Activated CD4-positive, alpha-beta T cell treated with anti-CD3 and anti-CD28 coated beads, Interleukin-2, amount 10 ng/mL, durations not matched to agents 7 days and 5 days (primary cell): ENCODE results near the gene CDK2. TPM values are rescaled to one million over a fixed set of nuclear protein-coding genes. Genes with fewer than 3 reads are reported as not detected.
"Not testable (repeated sequence)": the region's sequence is repeated elsewhere in the genome, so short reads cannot be mapped to it uniquely, and the experiment has no call there.

Source experiments
- CTCF ChIA-PET: fragments of 350-600 bp; sonication (Branson Sonifier 250); formaldehyde crosslinking; loops from one replicate; lab custom pipeline; 2021; ENCODE audit warnings: antibody characterized with exemption; lab: Charles Lee
- POLR2A ChIA-PET: fragments of 350-600 bp; sonication (Branson Sonifier 250); formaldehyde crosslinking; loops from one replicate; lab custom pipeline; 2021; ENCODE audit warnings: antibody characterized with exemption; lab: Charles Lee
- DNase-seq: peaks from one replicate; pipeline ENCODE4 v3.0.0-alpha.2; 2020
- H3K27ac Mint-ChIP-seq: one replicate; pipeline ENCODE4 v1.8.0; 2021; ENCODE audit warnings: mild to moderate bottlenecking, moderate library complexity, mixed read lengths
- H3K27me3 Mint-ChIP-seq: one replicate; pipeline ENCODE4 v1.8.0; 2021; ENCODE audit warnings: mixed read lengths
- H3K36me3 Mint-ChIP-seq: one replicate; pipeline ENCODE4 v1.8.0; 2021; ENCODE audit warnings: low read depth, mixed read lengths
- H3K4me1 Mint-ChIP-seq: one replicate; pipeline ENCODE4 v1.8.0; 2021; ENCODE audit warnings: mixed read lengths
- H3K4me3 Mint-ChIP-seq: one replicate; pipeline ENCODE4 v1.8.0; 2021; ENCODE audit warnings: mild to moderate bottlenecking, moderate library complexity, mixed read lengths
- H3K9me3 Mint-ChIP-seq: one replicate; pipeline ENCODE4 v1.8.0; 2021; ENCODE audit warnings: mixed read lengths
- total RNA-seq, 2 experiments: library from RNA; stranded (reverse); gene quantifications; one replicate each; pipeline ENCODE4 v1.2.3, GENCODE V29; 2021

Gene CDK2
- total RNA-seq, 2 experiments from 2014 or later: 96.6 to 106 TPM

DNA sequence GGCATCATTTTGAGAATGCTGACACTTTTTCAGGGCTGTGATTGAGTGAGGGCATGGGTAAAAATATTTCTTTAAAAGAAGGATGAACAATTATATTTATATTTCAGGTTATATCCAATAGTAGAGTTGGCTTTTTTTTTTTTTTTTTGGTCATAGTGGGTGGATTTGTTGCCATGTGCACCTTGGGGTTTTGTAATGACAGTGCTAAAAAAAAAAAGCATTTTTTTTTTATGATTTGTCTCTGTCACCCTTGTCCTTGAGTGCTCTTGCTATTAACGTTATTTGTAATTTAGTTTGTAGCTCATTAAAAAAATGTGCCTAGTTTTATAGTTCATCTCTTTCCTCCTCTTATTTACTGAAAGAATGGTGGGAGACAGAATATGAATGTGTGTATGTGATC, 5.8 kb downstream of the CDK2 start:
- H3K9me3 Mint-ChIP-seq: no peaks in the 10 kb centered on the region
- no peak for DNase-seq
- no peak overlapping the region for H3K27ac Mint-ChIP-seq
- H3K4me3 Mint-ChIP-seq: no peak overlapping the region
- ChIA-PET CTCF (interaction anchor here (1.0 kb wide), 1 partner anchor 45 kb away, joined by 3 read pairs; the partner anchor contains the start of gene PYM1), POLR2A (interaction anchor here (0.5 to 0.9 kb wide), 2 partner anchors 20 to 101 kb away, joined by 3 read pairs; no protein-coding TSS in a partner anchor)
- peaks cover 26% of the 10 kb centered on the region for H3K36me3 Mint-ChIP-seq
- peaks cover 44% of the 10 kb centered on the region for H3K4me1 Mint-ChIP-seq
- H3K27me3 Mint-ChIP-seq: no peaks in the 10 kb centered on the region

DNA sequence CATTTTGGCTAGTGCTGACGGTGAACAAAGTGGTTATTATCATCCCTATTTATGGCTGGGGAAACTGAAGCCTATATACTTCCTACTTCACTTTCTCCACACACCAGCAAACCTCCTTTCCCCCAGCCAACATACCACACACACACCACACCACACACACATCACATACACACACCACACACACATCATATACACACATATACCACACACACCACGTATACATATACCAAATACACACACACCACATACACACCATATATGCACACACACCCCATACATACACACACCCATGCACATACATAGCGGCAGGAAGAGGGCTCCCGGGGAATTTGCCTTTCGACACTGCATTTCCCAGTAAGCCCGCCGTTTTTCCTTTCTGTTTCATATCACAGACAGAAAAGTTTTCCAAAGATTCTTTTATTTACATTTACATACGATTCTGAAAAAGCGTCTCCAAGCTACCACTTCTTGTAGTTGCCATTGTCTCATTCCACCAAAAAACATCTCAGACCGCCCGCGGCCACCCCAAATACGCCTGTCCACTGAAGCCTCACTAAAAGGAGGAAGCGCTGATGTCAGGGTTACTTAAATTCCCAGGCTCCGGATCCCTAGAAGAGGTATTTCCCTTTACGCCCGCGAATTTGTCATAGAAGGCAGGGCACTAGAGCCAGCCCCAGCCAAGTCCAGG, 6.4 kb downstream of the CDK2 start:
- Mint-ChIP-seq H3K4me1 (peaks cover 41% of the 10 kb centered on the region), H3K4me3 (no peak overlapping the region), H3K27ac (no peak overlapping the region), H3K27me3 (no peaks in the 10 kb centered on the region), H3K36me3 (peaks cover 23% of the 10 kb centered on the region), H3K9me3 (no peaks in the 10 kb centered on the region)
- CTCF ChIA-PET: interaction anchor here (0.7 to 2.6 kb wide), 17 partner anchors 9 to 243 kb away, joined by 3 to 15 read pairs (median 4); partner anchors contain the start of genes PYM1, SMARCC2 and SUOX
- POLR2A ChIA-PET: interaction anchor here (0.9 to 1.7 kb wide), 2 partner anchors 11 to 21 kb away, joined by 3 to 8 read pairs; no protein-coding TSS in a partner anchor
- peak; percentile 24 for DNase-seq

DNA sequence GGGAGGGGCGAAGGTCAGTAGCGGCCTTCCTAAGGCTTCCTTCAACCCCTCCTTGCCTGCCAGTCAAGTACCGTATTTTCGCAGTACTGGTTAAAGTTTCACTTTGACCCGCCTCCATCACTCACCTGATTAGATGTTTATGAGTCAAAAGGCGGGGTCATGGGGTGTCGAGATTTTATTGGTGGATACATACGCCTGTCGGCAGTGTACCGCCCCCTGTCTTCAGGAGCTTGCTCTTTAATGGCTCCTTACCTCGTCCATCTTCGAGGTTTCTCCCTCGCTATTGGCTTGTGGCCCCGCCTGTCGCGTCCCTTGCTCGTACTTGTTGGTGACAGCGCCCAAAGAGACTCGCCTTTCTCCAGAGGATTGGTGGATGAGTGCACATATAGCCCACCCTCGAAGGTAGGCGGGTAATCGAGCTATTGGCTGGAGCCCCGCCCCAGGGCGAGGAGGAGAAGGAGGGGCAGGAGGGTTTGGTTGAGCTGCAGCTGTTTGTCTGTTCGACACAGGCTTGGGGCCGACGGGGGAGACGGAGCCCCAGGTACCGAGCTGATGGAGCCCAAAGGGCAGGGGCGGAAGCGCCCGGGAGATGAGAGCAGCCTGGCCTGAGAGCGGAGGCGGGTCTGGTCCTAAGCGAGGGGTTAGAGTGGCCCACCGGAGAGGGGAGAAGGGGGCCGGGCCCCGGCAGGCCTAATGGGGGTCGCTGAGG, 7.1 kb downstream of the CDK2 start, which contains the start of gene RAB5B:
Gene RAB5B (plus strand): TSS at position 480 of the 709 bp plus-strand sequence. CDS start 12,883 bp downstream, outside the sequence.
- POLR2A ChIA-PET: interaction anchor here (0.6 to 1.7 kb wide), 6 partner anchors 11 to 476 kb away, joined by 3 to 8 read pairs (median 4); partner anchors contain the start of gene TIMELESS
- peak; percentile 99 for DNase-seq
- H3K27ac Mint-ChIP-seq: no peak within 1 kb of the TSS

DNA sequence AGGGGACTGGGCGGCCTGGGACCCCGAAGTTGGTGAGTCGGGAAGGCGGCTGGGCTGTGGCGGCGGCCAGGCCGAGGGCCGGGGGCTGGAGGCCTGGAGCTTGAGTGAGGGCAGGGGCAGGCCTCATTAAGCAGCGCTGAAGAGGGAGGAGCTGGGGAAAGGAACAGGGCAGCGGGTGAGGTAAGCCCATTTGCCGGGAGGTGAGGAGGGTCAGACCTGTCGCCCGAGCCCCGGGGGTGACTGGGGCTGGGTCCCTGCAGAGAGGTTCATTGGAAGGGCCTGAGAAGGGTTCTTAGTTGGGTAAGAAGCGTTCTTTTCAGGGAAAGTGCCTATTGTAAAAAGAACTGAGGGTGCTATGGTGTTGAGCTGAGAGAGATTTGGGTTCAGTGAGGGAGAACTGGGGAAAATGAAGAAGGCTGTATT, 7.7 kb downstream of the CDK2 start:
- DNase-seq: peak; percentile 53
- no peak overlapping the region for H3K4me3 Mint-ChIP-seq

More for the DNA sequence above, 7.1 kb downstream of the CDK2 start, which contains the start of gene RAB5B:
- CTCF ChIA-PET: interaction anchor here (0.7 to 2.6 kb wide), 22 partner anchors 9 to 244 kb away, joined by 3 to 15 read pairs (median 4); partner anchors contain the start of genes SMARCC2 and SUOX
- H3K36me3 Mint-ChIP-seq: peaks cover 22% of the 10 kb centered on the region
- peaks cover 34% of the 10 kb centered on the region for H3K4me1 Mint-ChIP-seq
- no peaks in the 10 kb centered on the region for H3K9me3 Mint-ChIP-seq
- H3K4me3 Mint-ChIP-seq: no peak within 1 kb of the TSS
- H3K27me3 Mint-ChIP-seq: no peaks in the 10 kb centered on the region

DNA sequence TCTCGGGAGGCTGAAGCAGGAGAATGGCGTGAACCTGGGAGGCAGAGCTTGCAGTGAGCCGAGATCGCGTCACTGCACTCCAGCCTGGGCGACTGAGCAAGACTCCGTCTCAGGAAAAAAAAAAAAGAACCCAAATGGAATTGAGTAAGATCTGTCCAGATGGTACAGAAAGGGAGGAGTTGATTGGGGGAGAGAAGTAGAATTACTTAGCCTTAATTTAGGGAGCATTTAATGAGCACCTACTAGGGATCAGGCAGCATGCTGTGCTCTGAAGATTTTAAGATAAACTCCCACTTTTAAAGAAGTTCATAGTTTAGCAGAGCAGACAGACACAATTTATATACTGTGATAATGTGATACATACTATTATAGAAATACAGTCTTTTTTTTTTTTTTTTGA, 11.8 kb downstream of the CDK2 start:
- no peak overlapping the region for H3K4me3 Mint-ChIP-seq
- no peak for DNase-seq
- peaks cover 26% of the 10 kb centered on the region for H3K36me3 Mint-ChIP-seq
- CTCF ChIA-PET: interaction anchor here (1.6 kb wide), 1 partner anchor 10 kb away, joined by 4 read pairs; no protein-coding TSS in a partner anchor
- peaks cover 25% of the 10 kb centered on the region for H3K4me1 Mint-ChIP-seq
- no peaks in the 10 kb centered on the region for H3K27me3 Mint-ChIP-seq
- no peak overlapping the region for H3K27ac Mint-ChIP-seq
- POLR2A ChIA-PET: no interaction called here
- H3K9me3 Mint-ChIP-seq: no peaks in the 10 kb centered on the region

More for the DNA sequence above, 7.7 kb downstream of the CDK2 start:
- ChIA-PET POLR2A (interaction anchor here (0.6 to 1.7 kb wide), 8 partner anchors 8 to 475 kb away, joined by 3 to 8 read pairs (median 4); partner anchors contain the start of genes DNAJC14 and TIMELESS), CTCF (interaction anchor here (0.7 to 2.6 kb wide), 21 partner anchors 8 to 245 kb away, joined by 3 to 15 read pairs (median 4); partner anchors contain the start of genes SMARCC2 and SUOX)
- peaks cover 32% of the 10 kb centered on the region for H3K4me1 Mint-ChIP-seq
- no peaks in the 10 kb centered on the region for H3K9me3 Mint-ChIP-seq
- H3K36me3 Mint-ChIP-seq: peaks cover 24% of the 10 kb centered on the region
- H3K27me3 Mint-ChIP-seq: no peaks in the 10 kb centered on the region
- no peak overlapping the region for H3K27ac Mint-ChIP-seq

DNA sequence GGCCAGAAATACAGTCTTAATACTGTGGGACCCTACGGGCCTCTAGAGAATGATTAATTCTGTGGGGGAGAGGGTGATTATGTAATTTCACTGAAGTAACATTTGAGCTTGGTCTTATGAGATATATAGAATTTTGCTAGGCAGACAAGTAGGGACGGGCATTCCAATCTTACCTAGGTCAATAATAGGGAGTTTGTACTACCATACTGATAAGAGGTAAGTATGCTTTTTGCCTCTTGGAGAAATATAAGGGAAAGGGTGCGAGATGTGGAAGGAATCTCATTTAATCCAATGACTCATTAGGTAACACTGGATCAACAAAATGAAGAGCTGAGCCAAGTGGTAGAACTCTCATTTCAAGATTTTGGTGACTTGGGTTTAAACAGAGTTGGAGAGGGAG, 12.4 kb downstream of the CDK2 start:
- DNase-seq: no peak
- H3K4me3 Mint-ChIP-seq: no peak overlapping the region
- CTCF ChIA-PET: interaction anchor here (1.6 kb wide), 1 partner anchor 11 kb away, joined by 4 read pairs; no protein-coding TSS in a partner anchor
- peaks cover 25% of the 10 kb centered on the region for H3K4me1 Mint-ChIP-seq
- no peak overlapping the region for H3K27ac Mint-ChIP-seq
- H3K27me3 Mint-ChIP-seq: no peaks in the 10 kb centered on the region
- POLR2A ChIA-PET: no interaction called here
- peaks cover 26% of the 10 kb centered on the region for H3K36me3 Mint-ChIP-seq
- H3K9me3 Mint-ChIP-seq: no peaks in the 10 kb centered on the region

DNA sequence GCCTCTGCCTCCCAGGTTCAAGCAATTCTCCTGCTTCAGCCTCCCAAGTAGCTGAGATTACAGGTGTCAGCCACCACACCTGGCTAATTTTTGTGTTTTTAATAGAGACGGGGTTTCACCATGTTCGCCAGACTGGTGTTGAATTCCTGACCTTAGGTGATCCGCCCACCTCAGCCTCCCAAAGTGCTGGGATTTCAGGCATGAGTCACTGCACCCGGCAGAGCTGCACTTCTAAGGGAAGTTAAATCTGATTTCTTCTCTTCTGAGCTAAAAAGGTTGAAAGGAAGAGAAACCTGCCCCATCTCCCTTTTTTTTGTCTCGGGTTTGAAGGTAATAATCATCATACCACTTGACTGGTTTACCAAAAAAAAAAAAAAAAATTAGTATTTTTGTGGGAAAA, 15.3 kb downstream of the CDK2 start:
- H3K27ac Mint-ChIP-seq, H3K4me3 Mint-ChIP-seq, DNase-seq, H3K27me3 Mint-ChIP-seq, POLR2A ChIA-PET, H3K9me3 Mint-ChIP-seq: not testable (repeated sequence)
- CTCF ChIA-PET: interaction anchor here (1.3 to 9.0 kb wide), 5 partner anchors 8 to 243 kb away, joined by 3 to 53 read pairs (median 4); partner anchors contain the start of genes RAB5B and SUOX
- Mint-ChIP-seq H3K36me3 (peaks cover 36% of the 10 kb centered on the region), H3K4me1 (peaks cover 17% of the 10 kb centered on the region)

DNA sequence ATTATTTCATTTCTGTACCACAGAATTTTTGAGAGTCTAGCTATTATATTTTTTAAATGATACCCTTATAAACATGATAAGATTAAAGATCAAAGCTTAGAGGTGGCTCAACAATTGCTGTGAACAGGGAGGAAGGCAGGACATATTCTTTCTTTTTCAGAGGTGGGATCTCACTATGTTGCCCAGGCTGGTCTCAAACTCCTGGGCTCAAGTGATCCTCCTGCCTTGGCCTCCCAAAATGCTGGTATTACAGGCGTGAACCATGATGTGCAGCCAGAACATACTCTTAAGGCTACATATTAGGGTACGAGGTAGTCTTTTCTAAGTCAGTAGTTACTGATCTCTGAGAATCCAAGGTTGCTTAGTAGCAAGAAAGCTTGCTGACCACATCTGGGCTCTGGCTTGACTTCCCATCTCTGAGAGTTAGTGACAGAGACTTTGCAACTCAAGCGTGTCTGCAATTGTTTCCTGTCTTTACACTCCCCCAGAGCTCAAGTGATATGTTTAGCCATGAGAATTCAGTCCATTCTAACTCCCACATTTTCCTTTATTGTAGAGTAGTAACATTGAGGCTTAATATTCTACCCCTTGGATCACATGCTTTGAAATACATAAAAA, 15.8 kb downstream of the CDK2 start:
- no peak for DNase-seq
- Mint-ChIP-seq H3K9me3 (no peaks in the 10 kb centered on the region), H3K4me1 (peaks cover 12% of the 10 kb centered on the region), H3K27me3 (no peaks in the 10 kb centered on the region), H3K27ac (no peak overlapping the region), H3K36me3 (peaks cover 35% of the 10 kb centered on the region), H3K4me3 (no peak overlapping the region)
- ChIA-PET CTCF (interaction anchor here (0.6 to 9.0 kb wide), 6 partner anchors 9 to 244 kb away, joined by 3 to 53 read pairs (median 4); partner anchors contain the start of genes RAB5B and SUOX), POLR2A (interaction anchor here (0.5 kb wide), 1 partner anchor 8 kb away, joined by 3 read pairs; no protein-coding TSS in a partner anchor)

DNA sequence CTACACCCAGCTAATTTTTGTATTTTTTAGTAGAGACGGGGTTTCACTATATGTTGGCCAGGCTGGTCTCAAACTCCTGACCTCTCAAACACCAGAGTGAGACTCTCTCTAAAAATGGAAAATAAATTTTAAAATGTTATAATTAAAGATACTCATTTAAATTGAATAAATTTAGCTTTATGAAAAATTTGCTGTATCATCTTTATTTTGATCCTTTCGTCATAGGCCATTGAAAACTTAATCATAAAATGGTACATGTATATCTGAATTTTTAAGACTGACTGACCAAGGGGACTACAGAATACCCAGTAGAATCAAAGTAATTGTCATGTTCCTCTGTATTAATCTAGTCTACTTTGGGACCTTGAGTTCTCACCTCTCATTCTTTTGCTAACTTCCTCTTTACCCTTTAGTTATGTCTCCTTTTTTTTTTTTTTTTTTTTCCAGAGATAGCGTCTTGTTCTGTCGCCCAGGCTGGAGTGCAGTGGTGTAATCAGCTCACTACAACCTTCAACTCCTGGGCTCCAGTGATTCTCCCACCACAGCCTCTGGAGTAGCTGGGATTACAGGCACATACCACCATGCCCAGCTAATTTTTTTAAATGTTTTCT, 16.7 kb downstream of the CDK2 start:
- POLR2A ChIA-PET: interaction anchor here (0.6 to 2.4 kb wide), 2 partner anchors 8 to 9 kb away, joined by 3 to 8 read pairs; partner anchors contain the start of gene RAB5B
- DNase-seq: no peak
- CTCF ChIA-PET: interaction anchor here (0.7 to 9.0 kb wide), 4 partner anchors 9 to 245 kb away, joined by 4 to 53 read pairs (median 7); partner anchors contain the start of genes RAB5B, SMARCC2 and SUOX
- Mint-ChIP-seq H3K4me3 (no peak overlapping the region), H3K4me1 (peaks cover 9% of the 10 kb centered on the region), H3K9me3 (no peaks in the 10 kb centered on the region), H3K27me3 (no peaks in the 10 kb centered on the region), H3K36me3 (peaks cover 37% of the 10 kb centered on the region), H3K27ac (no peak overlapping the region)

DNA sequence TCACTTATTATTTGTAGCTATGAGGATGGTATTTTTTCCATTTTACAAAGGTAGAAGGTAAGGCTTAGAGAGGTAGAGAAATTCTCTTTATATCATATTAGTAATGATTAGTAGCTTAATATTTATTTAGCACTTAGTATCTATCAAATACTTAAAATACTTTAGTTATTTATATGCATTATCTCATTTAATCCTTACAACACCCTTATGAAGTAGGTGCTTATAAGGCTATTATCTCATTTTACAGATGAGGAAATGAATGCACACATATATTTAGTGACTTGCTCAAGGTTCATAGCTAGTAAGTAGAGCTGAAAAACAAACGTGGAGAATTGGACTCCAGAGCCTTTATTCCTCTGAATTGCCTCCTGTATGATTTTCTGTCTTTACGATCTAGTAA, 18.2 kb downstream of the CDK2 start:
- H3K27ac Mint-ChIP-seq: no peak overlapping the region
- no peaks in the 10 kb centered on the region for H3K27me3 Mint-ChIP-seq
- peaks cover 6% of the 10 kb centered on the region for H3K4me1 Mint-ChIP-seq
- H3K9me3 Mint-ChIP-seq: no peaks in the 10 kb centered on the region
- ChIA-PET POLR2A (interaction anchor here (2.4 kb wide), 1 partner anchor 11 kb away, joined by 8 read pairs; the partner anchor contains the start of gene RAB5B), CTCF (interaction anchor here (1.0 to 9.0 kb wide), 5 partner anchors 9 to 237 kb away, joined by 3 to 53 read pairs (median 7); partner anchors contain the start of genes RAB5B and SUOX)
- H3K4me3 Mint-ChIP-seq: no peak overlapping the region
- H3K36me3 Mint-ChIP-seq: peaks cover 40% of the 10 kb centered on the region
- no peak for DNase-seq

DNA sequence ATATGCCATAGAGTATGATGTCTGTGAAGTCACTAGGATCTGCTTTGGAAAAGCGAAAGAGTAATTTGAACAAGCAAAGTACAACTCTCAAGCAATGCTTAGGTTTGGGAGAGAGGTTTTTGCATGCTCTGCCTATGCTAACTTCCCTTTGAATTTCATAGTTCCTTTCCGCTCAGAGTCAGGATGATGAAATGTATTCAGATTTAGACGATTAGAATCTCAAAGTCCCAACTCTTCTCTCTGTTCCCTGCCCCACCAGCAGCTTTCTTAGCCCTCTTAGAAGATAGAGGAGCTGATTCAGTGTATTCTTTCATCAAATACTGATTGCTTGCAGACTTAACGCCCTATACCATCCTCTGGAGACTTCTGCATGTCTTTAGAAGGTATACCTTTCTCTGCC, 18.7 kb downstream of the CDK2 start:
- Mint-ChIP-seq H3K4me3 (no peak overlapping the region), H3K27me3 (no peaks in the 10 kb centered on the region), H3K36me3 (peaks cover 41% of the 10 kb centered on the region), H3K27ac (no peak overlapping the region), H3K4me1 (peaks cover 6% of the 10 kb centered on the region), H3K9me3 (no peaks in the 10 kb centered on the region)
- ChIA-PET POLR2A (interaction anchor here (0.6 to 2.4 kb wide), 2 partner anchors 11 to 375 kb away, joined by 3 to 8 read pairs; partner anchors contain the start of genes RAB5B and STAT2), CTCF (interaction anchor here (0.7 to 9.0 kb wide), 7 partner anchors 8 to 238 kb away, joined by 3 to 53 read pairs (median 4); partner anchors contain the start of genes RAB5B and SUOX)
- no peak for DNase-seq
